NOMO-1 treated with DMSO at 0.1 percent for 48 hours (cell line): ENCODE results near the gene KASH5.
"Not testable (repeated sequence)": the region's sequence is repeated elsewhere in the genome, so short reads cannot be mapped to it uniquely, and the experiment has no call there.

ENCODE experiments used
- DNase-seq: peaks from one replicate; lab custom pipeline; 2025; ENCODE audit not compliant: unreplicated experiment; lab: John Stamatoyannopoulos, UW

KASH5 gene

DNA sequence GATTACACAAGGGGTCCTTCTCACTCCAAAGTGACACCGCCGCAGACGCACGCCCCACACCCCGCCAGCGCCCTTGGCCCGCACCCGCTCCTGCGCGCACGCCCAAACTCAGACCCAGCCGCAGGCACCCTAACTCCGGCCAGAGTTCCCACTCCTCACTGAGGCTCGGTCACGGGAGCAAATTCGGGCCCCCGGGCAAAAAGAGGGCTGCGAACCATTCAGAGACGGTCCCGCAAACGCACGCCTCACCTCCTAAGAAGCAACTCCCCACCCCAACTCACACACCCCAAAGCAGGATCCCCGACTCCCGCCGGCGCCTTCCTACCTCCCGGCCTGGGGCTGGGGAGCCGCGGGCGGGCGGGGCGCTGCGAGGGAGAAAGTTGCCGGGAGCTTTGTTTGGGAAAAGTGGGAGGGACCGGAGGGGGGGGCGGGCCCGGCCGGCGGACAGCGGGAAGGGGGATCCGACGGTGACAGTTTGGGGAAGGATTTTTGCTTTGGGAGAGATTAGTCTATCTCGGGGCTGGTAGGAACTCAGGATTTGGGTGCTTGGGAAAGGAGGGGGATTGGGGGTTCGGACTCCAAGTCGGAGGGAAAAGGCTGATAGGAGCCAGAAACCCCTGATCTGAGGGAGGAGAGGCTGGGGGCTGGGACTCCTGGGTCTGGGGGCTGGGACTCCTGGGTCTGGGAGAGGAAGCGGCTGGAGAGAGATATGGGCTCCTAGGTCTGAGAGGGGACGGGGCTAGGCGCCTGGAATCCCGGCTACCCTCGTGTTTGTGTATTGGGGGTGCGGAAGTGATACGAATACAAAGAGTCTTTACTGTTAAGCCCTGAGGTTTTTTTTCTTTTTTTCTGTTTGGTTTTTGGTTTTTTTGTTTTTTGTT is 25.8 kb upstream of the KASH5 start, which contains the start of gene TEAD2:
Gene TEAD2, minus strand, starts transcription at position 369 of the 881 bp plus-strand sequence. CDS start 2,341 bp downstream, outside the sequence.
- no peak for DNase-seq

DNA sequence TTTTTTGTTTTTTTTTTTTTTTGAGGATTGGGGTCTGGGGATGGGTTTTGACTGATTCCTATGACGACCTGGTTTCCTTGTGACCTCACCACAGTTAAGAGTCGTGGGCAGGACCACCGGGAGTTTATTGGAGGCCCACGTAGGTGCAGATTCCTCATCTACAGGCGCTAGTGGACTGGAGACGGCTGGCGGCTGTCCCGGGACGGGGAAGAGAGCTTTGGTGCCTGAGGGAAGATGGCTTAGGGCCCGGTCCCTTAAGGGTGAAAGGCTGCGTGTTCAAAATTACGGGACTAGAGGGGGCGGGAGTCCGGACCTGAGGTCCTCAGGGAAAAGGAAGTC is 25.2 kb upstream of the KASH5 start:
- no peak for DNase-seq

DNA sequence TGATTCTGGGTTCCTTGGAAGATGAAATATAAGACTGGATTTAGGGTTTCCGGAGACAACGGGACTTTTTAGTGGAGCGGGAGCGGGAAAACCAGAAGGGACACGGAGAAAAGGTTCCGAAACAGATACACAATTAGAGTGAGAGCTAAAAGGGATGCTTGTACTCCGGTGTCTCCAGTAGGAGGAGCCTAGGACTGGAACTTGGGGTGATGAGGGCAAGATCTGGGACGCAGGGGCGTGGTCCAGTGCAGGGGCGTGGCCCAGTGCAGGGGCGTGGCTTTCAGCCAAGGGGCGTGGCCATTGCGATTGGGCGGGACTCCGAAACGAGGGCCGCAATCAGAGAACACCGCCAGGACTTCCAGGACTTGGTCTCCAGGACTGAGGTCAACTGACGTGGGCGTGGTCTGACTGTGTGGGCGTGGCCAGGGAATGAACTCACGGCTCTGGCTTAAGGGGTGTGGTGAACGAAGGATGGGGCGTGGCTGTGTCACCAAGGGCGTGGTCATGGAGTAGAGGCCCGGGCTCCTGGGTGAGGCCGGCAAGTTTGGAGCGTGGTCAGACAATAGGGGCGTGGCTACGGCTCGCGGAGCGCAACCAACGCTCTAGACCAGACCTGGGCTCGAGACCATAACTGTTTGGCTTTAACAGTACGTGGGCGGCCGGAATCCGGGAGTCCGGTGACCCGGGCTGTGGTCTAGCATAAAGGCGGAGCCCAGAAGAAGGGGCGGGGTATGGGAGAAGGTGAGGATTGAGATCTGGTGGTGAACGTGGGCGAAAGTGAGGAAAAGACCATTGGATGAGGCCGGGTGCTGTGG is 24.6 kb upstream of the KASH5 start, which contains the start of gene DKKL1:
Gene DKKL1, plus strand, starts transcription at position 610 of the 815 bp plus-strand sequence. Its CDS starts 122 bp downstream, at position 732.
- peak; percentile 94 for DNase-seq

DNA sequence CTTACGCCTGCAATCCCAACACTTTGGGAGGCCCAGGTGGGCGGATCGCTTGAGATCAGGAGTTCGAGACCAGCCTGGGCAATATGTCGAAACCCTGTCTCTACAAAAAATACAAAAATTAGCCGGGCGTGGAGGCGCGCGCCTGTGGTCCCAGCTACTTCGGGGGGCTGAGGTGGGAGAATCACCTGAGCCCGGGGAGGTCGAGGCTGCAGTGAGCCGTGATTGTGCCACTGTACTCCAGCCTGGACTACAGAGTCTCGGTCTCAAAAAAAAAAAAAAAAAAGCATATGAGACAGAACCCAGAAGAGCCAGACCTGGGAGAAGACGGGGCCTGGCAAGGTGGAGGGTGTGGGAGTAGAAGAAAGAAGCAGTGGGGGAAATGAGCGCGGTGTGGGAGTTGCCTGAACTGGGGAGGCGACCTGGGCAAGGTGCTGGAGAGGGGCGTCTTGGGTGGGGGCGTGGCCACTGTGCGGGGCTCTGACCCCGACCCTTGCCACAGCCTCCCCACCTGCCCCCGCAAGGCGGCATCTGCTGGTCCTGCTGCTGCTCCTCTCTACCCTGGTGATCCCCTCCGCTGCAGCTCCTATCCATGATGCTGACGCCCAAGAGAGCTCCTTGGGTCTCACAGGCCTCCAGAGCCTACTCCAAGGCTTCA is 23.8 kb upstream of the KASH5 start:
- no peak for DNase-seq

DNA sequence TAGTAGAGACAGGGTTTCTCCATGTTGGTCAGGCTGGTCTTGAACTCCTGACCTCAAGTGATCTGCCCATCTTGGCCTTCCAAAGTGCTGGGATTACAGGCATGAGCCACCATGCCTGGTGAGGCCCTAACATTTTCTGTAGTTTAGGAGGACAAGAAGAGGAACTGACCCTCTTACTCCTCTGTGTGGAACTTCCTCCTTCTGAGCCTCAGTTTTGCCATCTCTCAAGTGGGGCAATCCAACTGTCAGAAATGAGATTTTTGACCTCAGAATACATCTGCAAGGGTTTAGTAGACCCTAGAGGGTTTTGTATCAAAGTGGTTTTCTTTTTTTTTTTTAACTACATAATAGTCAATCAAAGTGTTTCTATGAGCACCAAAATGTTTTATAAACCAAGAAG is 21.9 kb upstream of the KASH5 start:
- no peak for DNase-seq

DNA sequence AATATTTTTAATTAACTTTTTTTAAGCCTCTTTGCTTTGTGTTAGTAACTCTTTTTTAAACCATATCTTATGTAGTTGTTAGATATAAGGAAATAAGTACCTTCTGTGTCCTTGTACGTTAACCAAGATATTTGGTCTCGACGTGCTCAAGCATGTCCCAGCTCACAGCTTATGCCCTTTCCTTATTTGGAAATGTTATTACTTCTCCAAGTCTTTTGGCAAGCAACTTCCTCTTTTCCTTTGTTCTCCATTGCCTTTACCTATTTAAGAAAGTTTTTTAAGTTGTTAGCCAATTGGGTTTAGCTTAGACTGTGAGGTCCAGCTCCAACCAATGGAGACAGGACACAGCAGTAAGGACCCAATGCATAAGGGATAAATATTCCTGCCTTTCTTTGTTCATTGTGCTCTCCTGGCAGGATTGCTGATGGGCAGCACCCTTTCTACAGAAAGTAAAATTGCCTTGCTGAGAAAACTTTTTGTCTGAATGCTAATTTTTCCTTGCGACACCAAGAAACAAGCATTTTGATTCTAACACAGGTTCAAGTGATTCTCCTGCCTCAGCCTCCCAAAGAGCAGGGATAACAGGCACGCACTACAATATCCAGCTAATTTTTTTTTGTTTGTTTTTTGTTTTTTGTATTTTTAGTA is 19.2 kb upstream of the KASH5 start:
- DNase-seq, result peak; percentile 50

DNA sequence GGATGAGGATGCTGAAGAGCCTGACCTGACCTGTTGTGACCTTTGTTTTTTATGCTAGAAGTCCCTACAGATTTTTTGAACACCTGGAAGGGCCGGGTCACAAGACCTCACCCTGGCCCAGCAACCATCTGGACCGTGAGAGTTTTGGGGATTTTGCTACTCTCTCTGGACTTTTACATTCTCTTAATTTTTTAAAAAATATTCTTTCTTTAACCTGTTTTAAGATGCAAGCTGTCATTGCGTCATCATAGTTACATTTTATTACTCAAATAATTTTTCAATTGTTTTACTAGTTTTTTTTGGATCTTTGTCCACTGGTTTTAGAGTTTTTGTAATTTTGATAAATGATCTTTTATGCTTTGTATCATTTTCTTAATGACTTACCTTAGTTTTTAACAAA is 16.9 kb upstream of the KASH5 start:
- DNase-seq, result no peak

DNA sequence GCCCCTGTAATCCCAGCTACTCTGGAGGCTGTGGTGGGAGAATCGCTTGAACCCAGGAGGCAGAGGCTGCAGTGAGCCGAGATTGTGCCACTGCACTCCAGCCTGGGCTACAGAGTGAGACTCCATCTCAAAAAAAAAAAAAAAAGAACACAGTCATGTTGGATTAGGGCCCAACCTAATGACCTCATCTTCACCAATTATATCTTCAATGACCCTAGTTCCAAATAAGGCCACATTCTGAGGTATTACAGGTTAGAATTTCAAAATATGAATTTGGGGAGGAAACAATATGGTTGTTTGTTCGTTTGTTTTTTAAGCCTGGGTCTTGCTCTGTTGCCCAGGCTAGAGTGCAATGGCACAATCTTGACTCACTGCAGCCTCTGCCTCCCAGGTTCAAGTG is 14.9 kb upstream of the KASH5 start:
- DNase-seq, result not testable (repeated sequence)

DNA sequence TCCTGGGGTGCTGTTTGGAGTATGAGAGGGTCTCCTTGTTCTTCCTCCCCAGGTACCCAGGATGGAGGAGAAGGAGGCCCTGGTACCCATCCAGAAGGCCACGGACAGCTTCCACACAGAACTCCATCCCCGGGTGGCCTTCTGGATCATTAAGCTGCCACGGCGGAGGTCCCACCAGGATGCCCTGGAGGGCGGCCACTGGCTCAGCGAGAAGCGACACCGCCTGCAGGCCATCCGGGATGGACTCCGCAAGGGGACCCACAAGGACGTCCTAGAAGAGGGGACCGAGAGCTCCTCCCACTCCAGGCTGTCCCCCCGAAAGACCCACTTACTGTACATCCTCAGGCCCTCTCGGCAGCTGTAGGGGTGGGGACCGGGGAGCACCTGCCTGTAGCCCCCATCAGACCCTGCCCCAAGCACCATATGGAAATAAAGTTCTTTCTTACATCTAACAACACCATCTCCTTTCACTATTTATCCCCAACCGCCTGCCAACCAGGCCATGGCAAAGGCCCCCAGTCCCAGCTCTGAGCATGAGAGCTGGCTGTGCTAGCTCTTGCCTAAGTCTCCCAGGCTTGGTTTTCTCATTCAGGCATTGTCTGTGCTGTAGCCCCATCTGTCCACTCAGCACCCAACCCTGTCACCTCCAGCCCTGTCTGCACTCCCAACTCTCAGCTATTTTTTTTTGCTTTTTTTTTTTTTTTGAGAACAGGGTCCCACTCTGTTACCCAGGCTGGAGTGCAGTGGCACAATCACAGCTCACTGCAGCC is 13.2 kb upstream of the KASH5 start:
- no peak for DNase-seq

DNA sequence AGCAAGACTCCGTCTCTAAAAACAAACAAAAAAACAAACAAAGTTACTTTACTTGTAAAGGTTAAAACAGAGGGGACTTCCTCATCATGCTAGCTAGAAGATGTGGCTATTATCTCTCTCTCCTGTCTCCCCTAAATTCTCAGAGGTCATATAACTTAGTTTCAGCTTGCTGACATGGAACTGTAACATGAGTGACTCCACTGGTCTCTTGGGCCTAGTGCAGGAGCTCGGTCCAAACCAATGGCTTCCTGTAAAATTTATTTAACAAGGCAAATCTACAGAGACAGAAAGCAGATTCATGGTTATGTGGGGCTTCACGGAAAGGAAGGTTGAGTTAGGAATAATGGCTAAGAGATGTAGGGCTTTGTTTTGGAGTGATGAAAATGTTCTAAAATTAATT is 9.5 kb upstream of the KASH5 start:
- DNase-seq, result no peak

DNA sequence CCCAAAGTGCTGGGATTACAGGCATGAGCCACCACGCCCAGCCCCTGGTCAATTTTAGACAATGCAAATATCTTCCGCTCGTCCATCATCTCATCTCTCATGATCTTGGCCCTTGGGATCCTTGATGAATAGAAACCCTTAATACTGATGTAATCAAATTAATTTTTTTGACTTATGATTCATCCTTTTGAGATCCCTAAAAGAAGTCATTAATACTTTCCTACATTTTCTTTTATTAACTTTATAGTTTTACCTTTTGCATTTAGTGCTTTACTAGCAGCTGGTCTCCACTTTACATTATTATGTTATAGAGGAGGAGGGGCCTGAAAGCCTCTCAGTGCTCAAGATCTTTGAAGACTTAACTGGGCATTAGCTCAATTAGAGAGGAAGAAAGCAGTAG is 7.7 kb upstream of the KASH5 start:
- DNase-seq, result no peak

DNA sequence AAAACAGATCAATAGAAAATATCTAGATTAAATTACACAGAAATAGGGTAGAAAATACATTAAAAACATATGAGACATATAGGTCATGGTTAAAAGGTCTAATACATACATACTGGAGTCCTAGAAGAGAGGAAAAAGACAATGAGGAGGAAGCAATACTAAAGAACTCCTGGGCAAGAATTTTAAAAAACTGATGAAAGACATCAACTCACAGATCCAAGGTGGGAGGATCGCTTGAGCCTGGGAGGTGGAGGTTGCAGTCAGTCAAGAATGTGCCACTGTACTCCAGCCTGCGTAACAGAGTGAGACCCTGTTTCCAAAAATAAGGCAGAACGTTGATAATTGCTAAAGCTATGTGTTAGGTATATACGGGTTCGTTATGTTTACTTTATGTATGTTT is 5.4 kb upstream of the KASH5 start:
- DNase-seq, result no peak

DNA sequence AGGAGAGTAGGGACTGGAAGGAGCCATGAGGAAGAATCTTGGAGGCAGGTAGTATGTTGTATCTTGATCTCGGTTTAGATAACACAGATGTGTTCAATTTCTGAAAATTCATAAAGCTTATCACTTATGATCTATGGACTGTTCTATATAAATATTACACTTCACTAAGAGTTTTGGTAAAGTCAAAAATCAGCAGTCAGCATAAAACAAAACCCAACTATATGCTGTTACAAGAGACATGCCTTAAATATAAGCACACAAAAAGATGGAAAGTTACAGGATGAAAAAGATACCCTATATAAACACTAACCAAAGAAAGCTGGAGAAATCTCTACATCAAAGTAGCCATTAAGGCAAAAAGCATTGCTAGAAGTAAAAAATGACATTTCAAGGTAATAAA is 4.5 kb upstream of the KASH5 start:
- DNase-seq, result no peak

DNA sequence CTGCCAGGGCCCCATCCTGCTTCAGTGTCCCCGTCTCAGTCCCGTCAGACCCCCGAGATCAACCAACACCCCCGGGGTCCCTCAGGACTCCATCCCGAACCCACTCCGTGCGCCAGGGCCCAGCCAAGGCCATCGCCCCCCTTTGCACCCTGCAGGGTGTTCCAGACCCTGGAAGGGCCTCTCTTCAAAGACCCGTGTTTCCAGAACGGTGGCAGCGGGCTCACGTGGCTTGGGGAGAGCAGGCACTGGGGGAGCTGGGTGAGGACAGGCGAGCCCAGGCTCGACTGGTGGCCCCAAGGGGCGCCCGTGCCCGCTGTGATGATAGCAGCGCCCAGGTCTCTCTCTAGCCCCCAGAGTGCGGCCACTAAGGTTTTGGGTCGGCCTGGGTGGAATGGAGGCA is 1.4 kb downstream of the KASH5 start:
- DNase-seq, result no peak

DNA sequence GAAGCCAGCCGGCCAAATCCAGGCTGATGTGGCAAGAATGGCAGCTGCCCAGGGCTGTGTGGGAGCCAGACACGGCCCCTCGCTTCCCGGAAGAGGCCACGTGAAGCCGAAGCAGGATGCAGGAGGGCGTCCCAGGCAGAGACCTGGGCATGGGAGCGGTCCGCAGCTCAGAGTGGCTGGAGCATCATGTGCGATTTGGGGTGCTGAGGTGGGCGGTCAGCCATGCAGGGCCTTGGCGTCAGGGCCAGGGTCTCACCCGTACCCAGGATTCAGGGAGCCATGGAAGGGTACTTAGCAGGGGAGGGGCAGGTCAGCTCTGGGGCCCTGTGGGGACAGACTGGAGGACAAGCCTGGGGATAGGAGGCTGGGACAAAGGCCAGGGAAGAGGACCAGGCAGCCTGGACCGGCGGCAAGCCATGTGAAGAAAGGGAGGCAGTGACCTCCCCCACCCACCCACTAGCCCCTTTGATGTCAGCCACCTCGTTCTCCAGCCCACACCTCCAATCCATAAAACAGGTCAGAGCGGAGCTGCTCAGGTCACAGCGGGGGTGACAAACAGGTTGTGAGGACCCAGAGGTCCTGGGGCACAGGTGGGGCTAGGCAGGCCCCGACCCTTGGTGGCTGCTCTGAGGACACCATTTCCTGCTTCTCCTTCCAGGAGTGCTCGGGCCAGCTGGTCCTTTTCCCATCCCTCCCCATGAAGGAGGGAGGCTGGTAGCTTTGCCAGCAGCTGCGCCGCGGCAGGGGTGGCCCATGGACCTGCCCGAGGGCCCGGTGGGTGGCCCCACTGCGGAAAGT is 2.3 kb downstream of the KASH5 start:
- no peak for DNase-seq

DNA sequence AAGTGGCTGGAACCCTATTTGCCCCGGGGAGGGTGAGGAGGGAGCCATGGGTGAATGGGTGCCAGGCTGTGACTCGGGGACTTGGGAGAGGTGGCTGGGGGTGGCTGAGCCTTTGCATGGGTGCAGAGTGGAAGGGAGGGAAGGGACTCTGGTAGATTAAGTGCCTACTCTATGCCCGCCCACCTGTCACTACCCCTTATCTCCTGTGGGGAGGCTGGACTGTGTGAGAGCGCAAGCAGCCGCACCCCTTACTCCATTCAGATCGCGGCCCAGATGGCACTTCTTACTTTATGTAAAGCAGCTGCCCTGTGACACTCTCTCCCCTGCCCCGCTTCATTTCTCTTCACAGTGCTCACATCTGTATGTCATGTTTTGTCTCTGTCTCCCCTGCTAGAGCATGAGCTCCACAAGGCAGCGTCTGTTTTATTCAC is 2.9 kb downstream of the KASH5 start:
- no peak for DNase-seq

DNA sequence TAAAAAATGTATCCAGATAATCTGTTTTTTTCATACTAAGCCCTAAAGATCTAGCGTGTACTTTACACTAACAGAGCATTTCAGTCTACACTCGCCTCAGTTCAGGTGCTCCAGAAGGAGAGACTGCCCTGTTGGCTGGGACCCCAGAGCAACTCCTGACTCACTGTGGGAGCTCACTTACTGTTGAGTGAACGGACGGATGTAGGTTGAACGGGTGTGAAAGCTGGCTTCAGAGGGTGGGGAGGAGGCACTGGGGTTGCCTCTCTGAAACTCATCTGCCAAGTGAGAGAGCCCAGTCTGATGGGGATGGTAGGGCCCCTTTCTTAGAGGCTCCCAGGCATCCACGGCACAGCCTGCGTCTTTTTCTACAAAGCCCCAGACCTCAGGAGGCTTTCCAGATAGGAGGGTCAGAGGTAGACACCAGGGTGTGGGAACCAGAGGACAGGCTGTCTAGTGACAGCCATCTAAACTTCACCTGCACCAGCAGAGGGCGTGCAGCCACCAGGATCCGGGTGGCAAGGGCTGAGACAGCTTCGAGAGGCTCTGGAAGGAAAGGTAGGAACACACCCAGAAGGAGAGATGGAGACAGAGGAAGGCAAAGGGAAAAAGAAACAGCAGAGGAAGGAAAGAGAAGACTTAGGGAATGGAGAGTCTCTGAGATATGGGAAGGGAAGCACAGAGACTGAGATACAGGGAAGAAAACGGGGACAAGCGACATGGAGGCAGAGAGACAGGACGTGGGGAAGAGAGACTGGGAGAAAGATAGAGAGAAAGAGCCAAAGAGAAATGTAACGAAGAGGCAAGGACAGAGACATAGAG is 3.7 kb downstream of the KASH5 start:
- peak; percentile 54 for DNase-seq

DNA sequence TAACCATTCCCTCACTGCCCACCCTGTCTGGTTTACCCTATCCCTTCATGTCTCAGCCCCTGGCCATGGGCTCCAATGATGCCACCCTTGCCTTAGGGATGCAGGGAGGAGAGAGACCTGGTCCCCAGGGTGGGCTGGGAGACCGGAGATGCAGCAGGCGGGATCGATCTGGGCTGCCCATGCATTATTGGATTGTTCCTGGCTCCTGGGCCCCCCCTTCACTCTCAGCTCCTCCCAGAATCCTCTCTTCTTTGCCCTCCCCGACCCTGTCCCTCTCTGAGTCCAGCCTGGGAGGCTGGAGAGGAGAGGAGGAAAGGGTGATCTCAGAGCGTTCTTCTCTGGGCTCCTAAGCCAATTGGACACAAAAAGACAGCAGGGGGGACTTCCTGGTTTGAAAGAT is 5.8 kb downstream of the KASH5 start:
- no peak for DNase-seq
